Stimulated activated CD4-positive, alpha-beta T cell treated with anti-CD3 and anti-CD28 coated beads, TNF-alpha, amount 100 ng/mL, for 1 hour (primary cell): ENCODE measurements around the gene PACS1.

Experiments used
- DNase-seq, 3 donors: peaks; one replicate each; pipeline ENCODE4 v3.0.0-alpha.2; 2020; ENCODE audit warnings: low read depth in 3 of 3, low spot score in 1 of 3

PACS1 gene

GRCh38 chr11:66048547-66049323 lies 21.3 kb upstream of the PACS1 start, which contains the start of gene GAL3ST3:
Gene GAL3ST3, minus strand, starts transcription at chr11:66049161. Its CDS starts 3,746 bp downstream, at chr11:66045415.
- DNase-seq, result no peak

- no peak for DNase-seq
Observed at GRCh38 chr11:66050581-66051231, 19.4 kb upstream of the PACS1 start.

GRCh38 chr11:66051371-66051765 lies 18.7 kb upstream of the PACS1 start:
- no peak for DNase-seq

- peak; percentile 88 to 89 (median 89) for DNase-seq
Observed at GRCh38 chr11:66051766-66052663, 18.1 kb upstream of the PACS1 start, which contains the start of gene SF3B2. Gene SF3B2, plus strand, starts transcription at chr11:66052364. Its CDS starts 21 bp downstream, at chr11:66052385.

- no peak for DNase-seq
Observed at GRCh38 chr11:66052664-66052982, 17.4 kb upstream of the PACS1 start.

- DNase-seq, result no peak
Observed at GRCh38 chr11:66055021-66055420, 15.1 kb upstream of the PACS1 start.

- no peak for DNase-seq
Observed at GRCh38 chr11:66056501-66056900, 13.6 kb upstream of the PACS1 start.

- no peak for DNase-seq
Observed at GRCh38 chr11:66059966-66060680, 9.9 kb upstream of the PACS1 start.

- no peak for DNase-seq
Observed at GRCh38 chr11:66061268-66061667, 8.8 kb upstream of the PACS1 start.

- DNase-seq, result no peak
Observed at GRCh38 chr11:66062408-66062807, 7.7 kb upstream of the PACS1 start.

GRCh38 chr11:66063900-66064299 lies 6.2 kb upstream of the PACS1 start:
- no peak for DNase-seq

- no peak for DNase-seq
Observed at GRCh38 chr11:66064571-66064970, 5.5 kb upstream of the PACS1 start.

GRCh38 chr11:66066751-66067150 lies 3.3 kb upstream of the PACS1 start:
- DNase-seq, result no peak

GRCh38 chr11:66067640-66068039 lies 2.4 kb upstream of the PACS1 start:
- DNase-seq, result no peak

- peak; percentile 43 to 63 (median 60) for DNase-seq
Observed at GRCh38 chr11:66068154-66068821, 1.8 kb upstream of the PACS1 start.

GRCh38 chr11:66068923-66069714 lies 953 bp upstream of the PACS1 start:
- no peak for DNase-seq

- DNase-seq, result no peak
Observed at GRCh38 chr11:66070604-66071380, 720 bp downstream of the PACS1 start.

- DNase-seq, result no peak
Observed at GRCh38 chr11:66071381-66071801, 1.3 kb downstream of the PACS1 start.

GRCh38 chr11:66072081-66072480 lies 2.0 kb downstream of the PACS1 start:
- no peak for DNase-seq
